GM12801 (cell line): ENCODE measurements around the gene CNTNAP4.

Experiments used
- CTCF ChIP-seq: IDR thresholded peaks from one replicate; pipeline ENCODE4 v1.5.1; 2011; ENCODE audit warnings: control low read depth; ENCODE audit not compliant: insufficient read length; ENCODE audit errors: extremely low read depth

CNTNAP4 gene

GRCh38 chr16:76539609-76540008 lies 262.4 kb downstream of the CNTNAP4 start:
- TF ChIP-seq CTCF, result no peak

- no peak for TF ChIP-seq CTCF
These were observed 263.9 kb downstream of the CNTNAP4 start for GRCh38 chr16:76541070-76541469.

GRCh38 chr16:76565542-76565941 lies 288.3 kb downstream of the CNTNAP4 start:
- no peak for TF ChIP-seq CTCF

- TF ChIP-seq CTCF, result no peak
These were observed 294.6 kb downstream of the CNTNAP4 start for GRCh38 chr16:76571755-76572154.

GRCh38 chr16:76573281-76573680 lies 296.1 kb downstream of the CNTNAP4 start:
- no peak for TF ChIP-seq CTCF

GRCh38 chr16:76574651-76575050 lies 297.4 kb downstream of the CNTNAP4 start:
- TF ChIP-seq CTCF, result no peak

- TF ChIP-seq CTCF, result no peak
These were observed 299.3 kb downstream of the CNTNAP4 start for GRCh38 chr16:76576526-76576925.

GRCh38 chr16:76577003-76577402 lies 299.8 kb downstream of the CNTNAP4 start:
- no peak for TF ChIP-seq CTCF
